ENCODE results near the gene CSPG4.

- TF ChIP-seq CTCF (IDR thresholded peaks at IDR 0.05) (no peak), POLR2AphosphoS5 (IDR thresholded peaks at IDR 0.05) (no peak)
These were observed 39.0 kb downstream of the CSPG4 start for GRCh38 chr15:75673426-75674235.
